Prostate gland (tissue), 2 donors: Measurements from ENCODE around the gene PIGH. TPM values are rescaled to one million over a fixed set of nuclear protein-coding genes. Genes with fewer than 3 reads are reported as not detected.

Experiments
- DNase-seq: peaks from one replicate; pipeline ENCODE4 v3.0.0-alpha.2; 2019; ENCODE audit warnings: low spot score
- H3K27ac ChIP-seq, 2 donors: fragments of 200-600 bp; sonication (generic); 2 replicates each; pipeline ENCODE4 v1.5.1; 2017 to 2019
- H3K27me3 ChIP-seq: fragments of 200-600 bp; sonication (generic); replicated peaks from 2 replicates; pipeline ENCODE4 v1.5.1; 2019; ENCODE audit not compliant: insufficient read depth
- H3K36me3 ChIP-seq, 2 donors: fragments of 200-600 bp; sonication (generic); 1 replicate in 1 of 2; 2 replicates in 1 of 2; pipeline versions ENCODE4 v1.5.1 to v1.8.1; 2017 to 2019
- H3K4me1 ChIP-seq: fragments of 200-600 bp; sonication (generic); replicated peaks from 2 replicates; pipeline ENCODE4 v1.5.1; 2019
- H3K4me3 ChIP-seq, 2 donors: fragments of 200-600 bp; sonication (generic); 2 replicates each; pipeline ENCODE4 v1.5.1; 2017 to 2019
- H3K9me3 ChIP-seq: fragments of 200-600 bp; sonication (generic); 2 replicates; pipeline ENCODE4 v1.5.1; 2017
- POLR2A ChIP-seq: fragments of 450-650 bp; IDR thresholded peaks from one replicate; pipeline ENCODE4 v1.6.1; 2016; ENCODE audit warnings: antibody characterized with exemption, mild to moderate bottlenecking
- POLR2AphosphoS5 ChIP-seq: sonication (generic); formaldehyde crosslinking; IDR thresholded peaks from one replicate; pipeline ENCODE4 v1.6.1; 2017; ENCODE audit warnings: antibody characterized with exemption
- WGBS: methylation state at CpG from one replicate; pipeline ENCODE4 v1.1.5; 2018; 5-methylcytosine and 5-hydroxymethylcytosine counted together
- intact Hi-C: fragments of 100-400 bp; cut with DNase I; formaldehyde crosslinking; loops from one replicate; pipeline ENCODE4 v1.14.2; 2022
- total RNA-seq, 2 donors: library from RNA; depleted of rRNA; stranded (reverse); fragments of >200 nt; gene quantifications; one replicate each; pipeline ENCODE4 v1.1.0, GENCODE V29; 2016
- TF ChIP-seq, protein P1 (sequence below), 4 experiments: fragments of 200-600 bp in 2 of 4; fragments of 450-650 bp in 2 of 4; sonication (generic) in 2 of 4; IDR thresholded peaks; 1 replicate in 3 of 4; 2 replicates in 1 of 4; pipeline ENCODE4 v1.5.1; 2016 to 2019; ENCODE audit warnings: antibody characterized with exemption in 4 of 4, mild to moderate bottlenecking in 2 of 4, moderate library complexity in 2 of 4

PIGH gene
- total RNA-seq, 2 donors from 2014 or later, result 41.5 to 128 TPM

GRCh38 chr14:67577181-67577808 is 22.8 kb downstream of the PIGH start:
- Histone ChIP-seq H3K27me3 (no peaks in the 10 kb centered on the region), H3K4me1 (no peaks in the 10 kb centered on the region), H3K27ac (no peak overlapping the region), H3K4me3 (no peak overlapping the region), H3K36me3 (no peaks in the 10 kb centered on the region), H3K9me3 (no peaks in the 10 kb centered on the region)
- 85% methylated on average over 13 of the region's 13 CpGs for WGBS
- DNase-seq, result no peak
- TF ChIP-seq POLR2A (no peak), POLR2AphosphoS5 (no peak)
- TF ChIP-seq, protein P1, sequence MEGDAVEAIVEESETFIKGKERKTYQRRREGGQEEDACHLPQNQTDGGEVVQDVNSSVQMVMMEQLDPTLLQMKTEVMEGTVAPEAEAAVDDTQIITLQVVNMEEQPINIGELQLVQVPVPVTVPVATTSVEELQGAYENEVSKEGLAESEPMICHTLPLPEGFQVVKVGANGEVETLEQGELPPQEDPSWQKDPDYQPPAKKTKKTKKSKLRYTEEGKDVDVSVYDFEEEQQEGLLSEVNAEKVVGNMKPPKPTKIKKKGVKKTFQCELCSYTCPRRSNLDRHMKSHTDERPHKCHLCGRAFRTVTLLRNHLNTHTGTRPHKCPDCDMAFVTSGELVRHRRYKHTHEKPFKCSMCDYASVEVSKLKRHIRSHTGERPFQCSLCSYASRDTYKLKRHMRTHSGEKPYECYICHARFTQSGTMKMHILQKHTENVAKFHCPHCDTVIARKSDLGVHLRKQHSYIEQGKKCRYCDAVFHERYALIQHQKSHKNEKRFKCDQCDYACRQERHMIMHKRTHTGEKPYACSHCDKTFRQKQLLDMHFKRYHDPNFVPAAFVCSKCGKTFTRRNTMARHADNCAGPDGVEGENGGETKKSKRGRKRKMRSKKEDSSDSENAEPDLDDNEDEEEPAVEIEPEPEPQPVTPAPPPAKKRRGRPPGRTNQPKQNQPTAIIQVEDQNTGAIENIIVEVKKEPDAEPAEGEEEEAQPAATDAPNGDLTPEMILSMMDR (IDR thresholded peaks at IDR 0.05), result no peak
- intact Hi-C loops, result no loop called here

DNA sequence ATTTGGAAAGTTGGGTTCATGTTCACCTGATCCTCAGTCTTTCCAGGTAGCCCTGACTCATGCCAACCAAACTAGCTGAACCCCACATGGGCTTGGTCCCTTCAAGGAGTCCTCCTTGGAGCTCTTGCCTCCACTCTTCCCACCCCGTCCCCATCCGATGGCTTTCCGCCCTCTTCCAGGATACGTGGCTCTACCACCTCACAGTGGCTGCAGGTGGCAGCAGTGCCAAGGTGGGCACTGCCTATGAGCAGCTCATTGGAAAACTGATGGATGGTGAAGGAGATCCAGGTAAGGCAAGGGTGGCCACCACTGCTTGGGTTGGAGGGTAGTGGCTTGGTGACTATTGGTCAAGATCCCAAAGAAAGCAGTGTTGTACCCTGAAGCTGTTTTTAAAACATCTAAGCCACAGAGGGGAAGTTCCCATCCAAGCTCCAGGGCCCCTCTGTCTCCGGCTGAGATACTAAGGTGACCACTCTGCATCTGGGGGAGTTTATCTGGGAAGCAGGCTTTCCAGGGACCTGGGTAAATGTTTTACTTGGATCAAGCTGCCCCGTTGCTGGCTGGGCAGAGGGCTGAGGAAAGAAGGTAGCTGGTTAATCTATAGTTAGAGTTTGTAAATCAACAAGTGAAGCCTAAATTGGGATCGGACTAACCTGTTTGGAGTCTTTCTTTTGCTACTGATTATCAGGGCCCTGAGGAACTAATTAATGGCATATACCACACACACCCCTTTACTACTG is 23.7 kb downstream of the PIGH start:
- no peak for DNase-seq
- H3K36me3 ChIP-seq, result no peaks in the 10 kb centered on the region
- no peaks in the 10 kb centered on the region for H3K4me1 ChIP-seq
- TF ChIP-seq POLR2AphosphoS5, result no peak
- TF ChIP-seq, protein P1 (IDR thresholded peaks at IDR 0.05), result no peak
- TF ChIP-seq POLR2A, result no peak
- H3K27ac ChIP-seq, result no peak overlapping the region
- no peaks in the 10 kb centered on the region for H3K9me3 ChIP-seq
- no peak overlapping the region for H3K4me3 ChIP-seq
- intact Hi-C loops, result no loop called here
- H3K27me3 ChIP-seq, result no peaks in the 10 kb centered on the region
- WGBS, result 88% methylated on average over 7 of the region's 7 CpGs

- 89% methylated on average over 9 of the region's 9 CpGs for WGBS
- intact Hi-C loops, result no loop called here
Observed at GRCh38 chr14:67575684-67576083, 24.4 kb downstream of the PIGH start.

GRCh38 chr14:67574806-67575205 is 25.3 kb downstream of the PIGH start:
- intact Hi-C loops, result no loop called here
- WGBS, result 87% methylated on average over 7 of the region's 7 CpGs
- Histone ChIP-seq H3K4me1 (no peaks in the 10 kb centered on the region), H3K27me3 (no peaks in the 10 kb centered on the region), H3K4me3 (no peak overlapping the region), H3K36me3 (no peaks in the 10 kb centered on the region), H3K27ac (no peak overlapping the region), H3K9me3 (no peaks in the 10 kb centered on the region)
- DNase-seq, result no peak
- TF ChIP-seq POLR2A (no peak), POLR2AphosphoS5 (no peak)
- TF ChIP-seq, protein P1 (IDR thresholded peaks at IDR 0.05), result no peak

More at GRCh38 chr14:67575684-67576083, 24.4 kb downstream of the PIGH start:
- Histone ChIP-seq H3K36me3 (no peaks in the 10 kb centered on the region), H3K27ac (no peak overlapping the region), H3K4me1 (no peaks in the 10 kb centered on the region), H3K27me3 (no peaks in the 10 kb centered on the region), H3K4me3 (no peak overlapping the region), H3K9me3 (no peaks in the 10 kb centered on the region)
- TF ChIP-seq, protein P1 (IDR thresholded peaks at IDR 0.05), result no peak
- no peak for TF ChIP-seq POLR2AphosphoS5
- no peak for TF ChIP-seq POLR2A
- no peak for DNase-seq

- Histone ChIP-seq H3K9me3 (no peaks in the 10 kb centered on the region), H3K27me3 (no peaks in the 10 kb centered on the region), H3K36me3 (no peaks in the 10 kb centered on the region), H3K4me1 (no peaks in the 10 kb centered on the region), H3K27ac (no peak overlapping the region), H3K4me3 (no peak overlapping the region)
- 91% methylated on average over 14 of the region's 14 CpGs for WGBS
- no peak for DNase-seq
- TF ChIP-seq, protein P1 (IDR thresholded peaks at IDR 0.05), result no peak
- no peak for TF ChIP-seq POLR2A
- no peak for TF ChIP-seq POLR2AphosphoS5
- intact Hi-C loops, result no loop called here
Observed at GRCh38 chr14:67574156-67574555, 25.9 kb downstream of the PIGH start.
